WERI-Rb-1 (cell line): ENCODE data around the gene SPEM3.
"Not testable (repeated sequence)": the region's sequence is repeated elsewhere in the genome, so short reads cannot be mapped to it uniquely, and the experiment has no call there.

Experiments used
- DNase-seq: peaks from one replicate; pipeline ENCODE4 v3.0.0-alpha.2; 2020
- H3K27ac ChIP-seq: fragments of 250-450 bp; sonication (Bioruptor Pico); 2 replicates; pipeline ENCODE4 v1.5.1; 2020; ENCODE audit warnings: mild to moderate bottlenecking, moderate library complexity
- H3K27me3 ChIP-seq: fragments of 250-450 bp; sonication (Bioruptor Pico); 2 replicates; pipeline ENCODE4 v1.5.1; 2021; ENCODE audit warnings: mild to moderate bottlenecking, low read depth, moderate library complexity; ENCODE audit not compliant: insufficient read depth, severe bottlenecking
- H3K36me3 ChIP-seq: fragments of 250-450 bp; sonication (Bioruptor Pico); 2 replicates; pipeline ENCODE4 v1.5.1; 2020; ENCODE audit warnings: mild to moderate bottlenecking, moderate library complexity
- H3K4me3 ChIP-seq: 2 replicates; pipeline ENCODE4 v1.5.1; 2011; ENCODE audit warnings: low read depth, mild to moderate bottlenecking, control low read depth, low read length
- H3K9me3 ChIP-seq: fragments of 250-450 bp; sonication (Bioruptor Pico); 2 replicates; pipeline ENCODE4 v1.5.1; 2021; ENCODE audit warnings: mild to moderate bottlenecking, moderate library complexity; ENCODE audit not compliant: severe bottlenecking
- TF ChIP-seq, protein P1 (sequence below): IDR thresholded peaks from 2 replicates; pipeline ENCODE4 v1.5.1; 2011; ENCODE audit warnings: low read depth, mild to moderate bottlenecking, control low read depth, inconsistent platforms, low read length

Gene SPEM3

DNA sequence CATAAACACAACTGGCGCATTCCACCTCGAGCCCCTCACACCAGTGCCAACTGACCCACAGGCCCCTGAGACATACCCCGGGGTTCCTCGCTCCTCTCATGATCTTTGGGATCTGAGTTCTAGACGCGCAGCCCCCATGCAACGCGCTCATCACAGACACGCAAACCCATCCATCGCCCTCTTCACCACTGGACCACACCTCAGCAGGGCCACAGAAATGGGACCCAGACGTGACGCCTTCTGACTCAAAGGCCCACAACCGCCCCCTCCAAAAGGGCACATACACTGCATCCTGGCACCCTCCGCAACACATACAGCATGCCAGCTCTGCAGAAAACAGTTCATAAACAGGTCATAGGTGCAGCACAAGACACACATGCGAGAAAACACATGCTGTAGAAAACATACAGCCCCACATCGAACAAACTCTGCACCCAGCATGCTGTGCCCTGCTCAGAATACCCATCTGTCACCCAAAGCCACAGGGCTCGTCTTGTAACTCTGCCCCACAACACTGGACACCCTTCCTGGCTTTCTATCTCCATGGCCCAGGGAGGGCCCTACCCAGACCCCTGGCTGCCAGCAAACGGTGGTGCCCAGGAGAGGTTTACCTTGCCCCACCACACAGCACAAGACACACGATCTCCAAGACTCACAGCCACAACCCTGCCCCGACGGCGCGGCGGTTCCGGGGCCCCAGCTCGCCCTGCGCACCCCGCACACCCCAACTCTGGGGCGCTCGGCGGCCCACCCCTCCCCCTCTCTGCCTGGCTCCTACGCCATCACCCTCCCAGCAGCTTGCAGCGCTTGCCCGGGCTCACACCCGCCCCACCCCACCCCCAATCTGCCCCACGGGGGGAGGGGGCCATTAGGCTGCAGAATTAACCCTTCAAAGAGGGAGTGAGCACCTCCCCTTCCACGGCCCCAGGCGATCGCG, 49.9 kb downstream of the SPEM3 start:
- Histone ChIP-seq H3K27ac (peak overlapping the region; percentile 97), H3K27me3 (no peaks in the 10 kb centered on the region), H3K4me3 (peak overlapping the region; percentile 68), H3K36me3 (no peaks in the 10 kb centered on the region), H3K9me3 (no peaks in the 10 kb centered on the region)
- peak; percentile 67 for DNase-seq
- TF ChIP-seq, protein P1, sequence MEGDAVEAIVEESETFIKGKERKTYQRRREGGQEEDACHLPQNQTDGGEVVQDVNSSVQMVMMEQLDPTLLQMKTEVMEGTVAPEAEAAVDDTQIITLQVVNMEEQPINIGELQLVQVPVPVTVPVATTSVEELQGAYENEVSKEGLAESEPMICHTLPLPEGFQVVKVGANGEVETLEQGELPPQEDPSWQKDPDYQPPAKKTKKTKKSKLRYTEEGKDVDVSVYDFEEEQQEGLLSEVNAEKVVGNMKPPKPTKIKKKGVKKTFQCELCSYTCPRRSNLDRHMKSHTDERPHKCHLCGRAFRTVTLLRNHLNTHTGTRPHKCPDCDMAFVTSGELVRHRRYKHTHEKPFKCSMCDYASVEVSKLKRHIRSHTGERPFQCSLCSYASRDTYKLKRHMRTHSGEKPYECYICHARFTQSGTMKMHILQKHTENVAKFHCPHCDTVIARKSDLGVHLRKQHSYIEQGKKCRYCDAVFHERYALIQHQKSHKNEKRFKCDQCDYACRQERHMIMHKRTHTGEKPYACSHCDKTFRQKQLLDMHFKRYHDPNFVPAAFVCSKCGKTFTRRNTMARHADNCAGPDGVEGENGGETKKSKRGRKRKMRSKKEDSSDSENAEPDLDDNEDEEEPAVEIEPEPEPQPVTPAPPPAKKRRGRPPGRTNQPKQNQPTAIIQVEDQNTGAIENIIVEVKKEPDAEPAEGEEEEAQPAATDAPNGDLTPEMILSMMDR = no peak

DNA sequence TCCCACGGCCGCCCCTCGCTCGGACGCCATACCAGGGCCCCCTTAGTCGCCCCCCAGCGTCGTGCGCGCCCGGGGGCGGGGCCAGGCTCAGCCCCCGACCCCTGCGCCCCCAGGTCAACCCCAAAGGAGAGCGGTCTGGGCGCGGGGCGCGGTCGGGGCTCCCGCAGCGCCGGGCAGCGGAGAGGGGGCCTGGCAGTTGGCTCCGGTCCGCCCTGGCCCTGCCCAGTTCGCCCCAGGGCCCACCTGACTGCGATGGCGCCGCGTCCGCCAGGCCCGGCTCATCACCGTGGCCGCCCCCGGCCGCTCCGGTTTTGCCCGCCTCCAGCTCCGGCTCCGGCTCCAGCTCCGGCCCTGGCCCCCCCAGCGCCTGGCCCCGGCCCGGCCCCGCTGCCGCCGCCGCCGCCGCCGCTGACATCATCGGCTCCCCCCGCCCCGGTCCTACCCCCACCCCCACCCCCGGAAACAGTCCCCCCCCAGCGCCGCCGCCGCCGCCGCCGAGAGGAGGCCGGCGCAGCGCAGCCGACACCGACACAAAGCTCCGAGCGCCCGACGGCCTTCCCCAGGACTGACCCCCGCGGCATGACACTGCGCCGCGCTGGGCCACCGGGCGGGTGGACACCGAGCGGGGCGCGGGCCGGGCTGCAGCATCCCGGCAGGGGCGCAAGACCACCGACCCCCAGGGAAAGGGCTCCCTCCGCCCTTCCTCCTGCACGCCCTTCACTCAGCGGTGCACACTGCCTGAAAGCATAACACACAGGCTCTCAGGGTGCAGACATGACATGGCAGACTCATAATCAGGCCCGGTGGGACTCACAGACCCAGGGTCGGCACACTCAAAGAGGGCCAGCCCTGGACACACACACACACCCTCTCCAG, 50.8 kb downstream of the SPEM3 start, which contains the start of gene ZBTB4:
Gene ZBTB4 (minus strand): TSS at position 419 of the 876 bp plus-strand sequence. CDS start 12,830 bp downstream, outside the sequence.
- H3K4me3 ChIP-seq = peak within 1 kb of the TSS; percentile 68
- TF ChIP-seq, protein P1 = no peak
- no peaks in the 10 kb centered on the region for H3K27me3 ChIP-seq
- H3K27ac ChIP-seq = peak within 1 kb of the TSS; percentile 97
- no peaks in the 10 kb centered on the region for H3K9me3 ChIP-seq
- DNase-seq = peak; percentile 53
- no peaks in the 10 kb centered on the region for H3K36me3 ChIP-seq

DNA sequence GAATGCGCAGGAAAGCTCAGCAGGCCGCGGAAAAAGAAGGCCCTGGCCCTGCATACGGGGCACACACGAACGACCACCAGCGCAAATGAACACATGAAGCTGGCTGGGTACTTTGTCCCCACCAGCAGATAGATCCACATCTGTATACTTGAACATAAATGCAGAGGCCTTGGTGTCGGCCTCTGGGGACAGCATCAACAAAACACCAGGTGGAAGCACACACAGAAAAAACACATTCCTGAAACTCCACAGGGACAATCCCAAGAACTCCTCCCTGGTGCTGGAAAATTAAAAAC, 51.4 kb downstream of the SPEM3 start:
- no peaks in the 10 kb centered on the region for H3K27me3 ChIP-seq
- H3K9me3 ChIP-seq = no peaks in the 10 kb centered on the region
- TF ChIP-seq, protein P1 = no peak
- H3K27ac ChIP-seq = peak overlapping the region; percentile 97
- peak overlapping the region; percentile 67 for H3K4me3 ChIP-seq
- no peak for DNase-seq
- no peaks in the 10 kb centered on the region for H3K36me3 ChIP-seq

DNA sequence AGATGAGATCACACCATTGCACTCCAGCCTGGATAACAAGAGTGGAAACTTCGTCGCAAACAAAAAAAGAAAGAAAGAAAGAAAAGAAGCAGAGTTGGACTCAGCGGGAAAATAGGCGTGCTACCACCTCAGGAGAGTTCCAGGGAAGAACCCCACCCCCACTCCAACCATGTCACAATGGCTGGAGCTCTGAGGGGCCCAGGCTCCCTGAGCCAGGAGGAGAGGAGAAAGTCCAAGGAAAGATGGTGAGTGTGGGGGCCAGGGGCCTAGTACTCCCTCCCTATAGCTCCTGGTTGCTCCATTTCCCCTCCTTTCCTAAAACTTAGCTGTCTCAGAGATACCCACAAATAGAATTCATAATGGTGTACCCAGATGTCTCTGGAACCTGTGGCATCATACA, 52.6 kb downstream of the SPEM3 start, which contains the start of gene SLC35G6:
Gene SLC35G6 (plus strand): TSS at position 172 of the 400 bp plus-strand sequence. CDS start 71 bp downstream, at position 243.
- peak within 1 kb of the TSS; percentile 67; the same call in 1 of the 2 replicates for H3K4me3 ChIP-seq
- peak within 1 kb of the TSS; percentile 97 for H3K27ac ChIP-seq
- not testable (repeated sequence) for H3K36me3 ChIP-seq, DNase-seq, H3K27me3 ChIP-seq, H3K9me3 ChIP-seq

DNA sequence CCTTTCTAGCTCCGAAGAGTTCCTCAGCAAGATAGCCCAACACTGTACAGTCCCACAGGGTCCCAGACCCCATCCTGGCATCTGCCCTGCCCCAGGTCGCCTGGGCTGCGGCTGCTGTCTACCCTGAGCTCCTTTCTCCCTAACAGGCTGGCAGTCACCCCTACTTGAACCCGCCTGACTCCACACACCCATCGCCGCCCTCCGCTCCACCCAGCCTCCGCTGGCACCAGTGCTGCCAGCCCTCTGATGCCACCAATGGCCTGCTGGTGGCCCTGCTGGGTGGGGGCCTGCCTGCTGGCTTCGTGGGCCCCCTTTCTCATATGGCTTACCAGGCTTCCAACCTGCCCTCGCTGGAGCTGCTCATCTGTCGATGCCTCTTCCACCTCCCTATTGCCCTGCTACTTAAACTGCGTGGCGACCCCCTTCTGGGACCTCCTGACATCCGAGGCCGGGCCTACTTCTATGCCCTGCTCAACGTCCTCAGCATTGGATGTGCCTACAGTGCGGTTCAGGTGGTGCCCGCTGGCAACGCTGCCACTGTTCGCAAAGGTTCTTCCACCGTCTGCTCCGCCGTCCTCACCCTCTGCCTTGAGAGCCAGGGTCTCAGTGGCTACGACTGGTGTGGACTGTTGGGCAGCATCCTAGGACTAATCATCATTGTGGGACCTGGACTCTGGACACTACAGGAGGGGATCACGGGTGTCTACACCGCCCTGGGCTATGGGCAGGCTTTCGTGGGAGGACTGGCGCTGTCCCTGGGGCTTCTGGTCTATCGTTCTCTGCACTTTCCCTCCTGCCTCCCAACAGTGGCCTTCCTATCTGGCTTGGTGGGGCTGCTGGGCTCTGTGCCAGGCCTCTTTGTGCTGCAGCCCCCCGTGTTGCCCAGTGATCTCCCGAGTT, 53.4 kb downstream of the SPEM3 start:
- H3K36me3 ChIP-seq = peaks cover 14% of the 10 kb centered on the region
- H3K27me3 ChIP-seq, H3K9me3 ChIP-seq, DNase-seq: not testable (repeated sequence)
- H3K4me3 ChIP-seq = peak overlapping the region; percentile 97
- H3K27ac ChIP-seq = peak overlapping the region; percentile 61
